Neutrophil (primary cell): ENCODE results near the gene C11orf68.

ENCODE experiments used
- H3K27ac ChIP-seq: fragments of 200-600 bp; sonication (generic); 2 replicates; pipeline ENCODE4 v1.5.1; 2016; ENCODE audit warnings: mild to moderate bottlenecking, moderate library complexity
- H3K27me3 ChIP-seq: fragments of 200-600 bp; sonication (generic); 2 replicates; pipeline ENCODE4 v1.6.0; 2016; ENCODE audit warnings: mild to moderate bottlenecking
- H3K36me3 ChIP-seq: fragments of 200-600 bp; sonication (generic); 2 replicates; pipeline ENCODE4 v1.5.1; 2017
- H3K4me1 ChIP-seq, 2 experiments: fragments of 200-600 bp in 1 of 2; sonication (generic) in 1 of 2; 1 replicate in 1 of 2; 2 replicates in 1 of 2; pipeline versions ENCODE4 v1.5.1 to v1.6.1; 2013 to 2016; ENCODE audit warnings: low read depth in 1 of 2, low read length in 1 of 2, mild to moderate bottlenecking in 1 of 2, moderate library complexity in 1 of 2; ENCODE audit not compliant: control insufficient read depth in 1 of 2, insufficient read depth in 1 of 2
- H3K4me3 ChIP-seq, 2 experiments: fragments of 200-600 bp in 1 of 2; sonication (generic) in 1 of 2; 1 replicate in 1 of 2; 2 replicates in 1 of 2; pipeline ENCODE4 v1.5.1; 2013 to 2016; ENCODE audit warnings: low read depth in 1 of 2, low read length in 1 of 2, mild to moderate bottlenecking in 1 of 2, moderate library complexity in 1 of 2
- H3K9me3 ChIP-seq: fragments of 200-600 bp; sonication (generic); 2 replicates; pipeline ENCODE4 v1.5.1; 2016
- CTCF ChIP-seq: fragments of 200-600 bp; sonication (generic); IDR thresholded peaks from 2 replicates; pipeline ENCODE4 v1.5.1; 2016; ENCODE audit warnings: antibody characterized with exemption

Gene C11orf68

GRCh38 chr11:65918211-65919140, at the start of gene C11orf68:
Gene C11orf68 (minus strand): TSS chr11:65919062. CDS start chr11:65919031, 31 bp downstream.
- H3K4me1 ChIP-seq = peaks cover 52 to 57% of the 10 kb centered on the region in 2 experiments
- peak; percentile 70 for TF ChIP-seq CTCF
- H3K27me3 ChIP-seq = no peaks in the 10 kb centered on the region
- H3K9me3 ChIP-seq = no peaks in the 10 kb centered on the region
- H3K27ac ChIP-seq = peak within 1 kb of the TSS; percentile 92
- H3K4me3 ChIP-seq = peak within 1 kb of the TSS; percentile 80 to 96
- peaks cover 28% of the 10 kb centered on the region for H3K36me3 ChIP-seq

DNA sequence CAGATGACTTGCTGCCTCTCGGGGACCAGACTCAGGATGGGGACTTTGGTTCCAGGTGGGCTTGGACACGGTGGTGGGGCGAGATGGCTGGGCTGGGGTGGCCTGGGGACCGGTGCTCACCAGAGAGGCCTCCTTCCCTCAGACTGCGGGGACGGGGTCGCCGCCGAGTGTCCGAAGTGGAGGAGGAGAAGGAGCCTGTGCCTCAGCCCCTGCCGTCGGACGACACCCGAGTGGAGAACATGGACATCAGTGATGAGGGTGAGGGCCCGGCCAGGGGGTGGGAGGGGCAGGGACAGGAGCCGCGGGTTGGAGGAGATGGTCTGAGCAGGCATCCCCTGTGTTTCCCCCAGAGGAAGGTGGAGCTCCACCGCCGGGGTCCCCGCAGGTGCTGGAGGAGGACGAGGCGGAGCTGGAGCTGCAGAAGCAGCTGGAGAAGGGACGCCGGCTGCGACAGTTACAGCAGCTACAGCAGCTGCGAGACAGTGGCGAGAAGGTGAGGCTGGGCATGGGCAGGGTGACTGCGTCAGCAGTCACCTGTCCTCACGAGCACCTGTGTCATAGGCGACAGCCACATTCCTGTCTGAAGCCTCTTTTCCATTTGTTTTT, 48.6 kb upstream of the C11orf68 start:
- TF ChIP-seq CTCF = no peak
- Histone ChIP-seq H3K27me3 (no peaks in the 10 kb centered on the region), H3K9me3 (no peaks in the 10 kb centered on the region), H3K4me1 (peaks cover 37 to 45% of the 10 kb centered on the region in 2 experiments), H3K36me3 (peaks cover 49% of the 10 kb centered on the region), H3K4me3 (no peak overlapping the region), H3K27ac (no peak overlapping the region)

DNA sequence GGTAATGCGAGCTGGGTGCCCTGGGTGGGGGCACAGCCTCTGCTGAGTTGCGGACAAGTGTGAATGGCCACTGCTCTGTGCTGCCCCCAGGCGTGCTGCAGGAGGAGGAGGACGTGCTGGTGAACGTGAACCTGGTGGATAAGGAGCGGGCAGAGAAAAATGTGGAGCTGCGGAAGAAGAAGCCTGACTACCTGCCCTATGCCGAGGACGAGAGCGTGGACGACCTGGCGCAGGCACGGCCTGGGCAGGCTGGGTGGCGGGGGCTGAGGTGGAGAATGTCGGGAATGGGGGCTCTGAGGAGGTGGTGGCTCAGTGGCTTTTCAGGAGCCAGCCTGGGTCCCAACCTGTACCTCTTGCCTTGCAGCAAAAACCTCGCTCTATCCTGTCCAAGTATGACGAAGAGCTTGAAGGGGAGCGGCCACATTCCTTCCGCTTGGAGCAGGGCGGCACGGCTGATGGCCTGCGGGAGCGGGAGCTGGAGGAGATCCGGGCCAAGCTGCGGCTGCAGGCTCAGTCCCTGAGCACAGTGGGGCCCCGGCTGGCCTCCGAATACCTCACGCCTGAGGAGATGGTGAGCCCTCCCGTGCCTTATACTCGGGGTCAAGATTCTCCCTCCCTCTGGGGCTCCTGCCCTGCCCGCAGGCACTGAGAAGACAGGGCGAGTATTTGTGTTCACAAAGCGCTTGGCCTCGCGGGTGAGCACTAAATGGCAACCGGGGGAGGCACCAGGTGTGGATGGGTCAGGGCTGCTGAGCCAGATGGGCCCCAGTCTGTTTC, 47.3 kb upstream of the C11orf68 start:
- no peak overlapping the region for H3K4me3 ChIP-seq
- peaks cover 49% of the 10 kb centered on the region for H3K36me3 ChIP-seq
- peaks cover 43 to 50% of the 10 kb centered on the region in 2 experiments for H3K4me1 ChIP-seq
- no peaks in the 10 kb centered on the region for H3K27me3 ChIP-seq
- no peak overlapping the region for H3K27ac ChIP-seq
- no peak for TF ChIP-seq CTCF
- no peaks in the 10 kb centered on the region for H3K9me3 ChIP-seq

DNA sequence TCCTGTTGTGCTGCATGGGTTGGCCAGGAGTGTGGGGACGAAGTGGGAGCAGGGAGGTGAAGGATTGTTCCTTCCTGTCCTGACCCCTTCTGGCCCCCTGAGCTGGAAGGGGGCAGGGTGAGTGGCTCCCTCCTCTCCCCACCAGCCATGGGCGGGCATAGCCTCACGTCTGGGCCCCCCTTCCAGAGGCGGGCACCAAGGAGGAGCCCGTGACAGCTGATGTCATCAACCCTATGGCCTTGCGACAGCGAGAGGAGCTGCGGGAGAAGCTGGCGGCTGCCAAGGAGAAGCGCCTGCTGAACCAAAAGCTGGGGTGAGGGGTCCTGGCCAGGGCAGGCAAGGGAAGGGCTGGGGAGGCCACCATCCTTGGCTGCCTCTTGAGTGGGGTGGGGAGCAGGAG, 46.0 kb upstream of the C11orf68 start:
- Histone ChIP-seq H3K36me3 (peaks cover 49% of the 10 kb centered on the region), H3K27me3 (no peaks in the 10 kb centered on the region), H3K9me3 (no peaks in the 10 kb centered on the region), H3K4me3 (no peak overlapping the region), H3K4me1 (peaks cover 42 to 48% of the 10 kb centered on the region in 2 experiments), H3K27ac (no peak overlapping the region)
- no peak for TF ChIP-seq CTCF

- H3K27me3 ChIP-seq = no peaks in the 10 kb centered on the region
- H3K36me3 ChIP-seq = peaks cover 34% of the 10 kb centered on the region
- peak overlapping the region; percentile 92 for H3K27ac ChIP-seq
- peaks cover 23 to 29% of the 10 kb centered on the region in 2 experiments for H3K4me1 ChIP-seq
- peak overlapping the region; percentile 97 to 98 for H3K4me3 ChIP-seq
- no peaks in the 10 kb centered on the region for H3K9me3 ChIP-seq
- no peak for TF ChIP-seq CTCF
These were observed 43.3 kb upstream of the C11orf68 start for GRCh38 chr11:65962141-65962564.
